Measurements from ENCODE around the gene CHRND.

- TF ChIP-seq, protein P1, sequence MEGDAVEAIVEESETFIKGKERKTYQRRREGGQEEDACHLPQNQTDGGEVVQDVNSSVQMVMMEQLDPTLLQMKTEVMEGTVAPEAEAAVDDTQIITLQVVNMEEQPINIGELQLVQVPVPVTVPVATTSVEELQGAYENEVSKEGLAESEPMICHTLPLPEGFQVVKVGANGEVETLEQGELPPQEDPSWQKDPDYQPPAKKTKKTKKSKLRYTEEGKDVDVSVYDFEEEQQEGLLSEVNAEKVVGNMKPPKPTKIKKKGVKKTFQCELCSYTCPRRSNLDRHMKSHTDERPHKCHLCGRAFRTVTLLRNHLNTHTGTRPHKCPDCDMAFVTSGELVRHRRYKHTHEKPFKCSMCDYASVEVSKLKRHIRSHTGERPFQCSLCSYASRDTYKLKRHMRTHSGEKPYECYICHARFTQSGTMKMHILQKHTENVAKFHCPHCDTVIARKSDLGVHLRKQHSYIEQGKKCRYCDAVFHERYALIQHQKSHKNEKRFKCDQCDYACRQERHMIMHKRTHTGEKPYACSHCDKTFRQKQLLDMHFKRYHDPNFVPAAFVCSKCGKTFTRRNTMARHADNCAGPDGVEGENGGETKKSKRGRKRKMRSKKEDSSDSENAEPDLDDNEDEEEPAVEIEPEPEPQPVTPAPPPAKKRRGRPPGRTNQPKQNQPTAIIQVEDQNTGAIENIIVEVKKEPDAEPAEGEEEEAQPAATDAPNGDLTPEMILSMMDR (IDR thresholded peaks at IDR 0.05): no peak
- no peak for TF ChIP-seq EZH2 (IDR thresholded peaks at IDR 0.05; ENCODE audit: borderline replicate concordance, insufficient read depth, low read depth, low read length, poor library complexity, severe bottlenecking)
These were observed 10.3 kb upstream of the CHRND start for GRCh38 chr2:232515639-232516038.
